ENCODE data around the gene PCAT7.
A peak's percentile ranks its signal among the peaks of the same experiment; 100 is the strongest.
"Not testable (repeated sequence)": the region's sequence is repeated elsewhere in the genome, so short reads cannot be mapped to it uniquely, and the experiment has no call there.

Gene PCAT7

GRCh38 chr9:94528886-94529285 lies 26.0 kb upstream of the PCAT7 start:
- H3K36me3 ChIP-seq (ENCODE audit: control insufficient read depth, insufficient read depth, low read length) = no peaks in the 10 kb centered on the region
- H3K27ac ChIP-seq (ENCODE audit: low read depth, low read length, severe bottlenecking) = no peak overlapping the region
- H3K4me1 ChIP-seq (ENCODE audit: control insufficient read depth, insufficient read depth, low read length, poor library complexity, severe bottlenecking) = no peaks in the 10 kb centered on the region
- no peaks in the 10 kb centered on the region for H3K9me3 ChIP-seq (ENCODE audit: control insufficient read depth, low read length)
- 96 to 97% methylated on average over 3 of the region's 4 CpGs for WGBS, 2 experiments (ENCODE audit: insufficient coverage in 2 of 2)
- no peak overlapping the region for H3K4me3 ChIP-seq (ENCODE audit: extremely low read depth, insufficient read depth, low read length, poor library complexity, severe bottlenecking)

GRCh38 chr9:94533155-94533554 lies 21.7 kb upstream of the PCAT7 start:
- Histone ChIP-seq H3K9me3 (ENCODE audit: control insufficient read depth, low read length) (no peaks in the 10 kb centered on the region), H3K4me1 (ENCODE audit: control insufficient read depth, insufficient read depth, low read length, poor library complexity, severe bottlenecking) (no peaks in the 10 kb centered on the region), H3K4me3 (ENCODE audit: extremely low read depth, insufficient read depth, low read length, poor library complexity, severe bottlenecking) (no peak overlapping the region), H3K36me3 (ENCODE audit: control insufficient read depth, insufficient read depth, low read length) (no peaks in the 10 kb centered on the region), H3K27ac (ENCODE audit: low read depth, low read length, severe bottlenecking) (no peak overlapping the region)
- no CpG with 5 or more reads among the region's 1 CpG for WGBS, 2 experiments (ENCODE audit: insufficient coverage in 2 of 2)

GRCh38 chr9:94533601-94534000 lies 21.3 kb upstream of the PCAT7 start:
- Histone ChIP-seq H3K27ac (ENCODE audit: low read depth, low read length, severe bottlenecking) (no peak overlapping the region), H3K4me3 (ENCODE audit: extremely low read depth, insufficient read depth, low read length, poor library complexity, severe bottlenecking) (no peak overlapping the region), H3K36me3 (ENCODE audit: control insufficient read depth, insufficient read depth, low read length) (no peaks in the 10 kb centered on the region), H3K9me3 (ENCODE audit: control insufficient read depth, low read length) (no peaks in the 10 kb centered on the region), H3K4me1 (ENCODE audit: control insufficient read depth, insufficient read depth, low read length, poor library complexity, severe bottlenecking) (no peaks in the 10 kb centered on the region)
- 97 to 100% methylated on average over 2 to 5 of the region's 10 CpGs for WGBS, 2 experiments (ENCODE audit: insufficient coverage in 2 of 2)

GRCh38 chr9:94534901-94535300 lies 20.0 kb upstream of the PCAT7 start:
- Histone ChIP-seq H3K27ac (ENCODE audit: low read depth, low read length, severe bottlenecking) (no peak overlapping the region), H3K4me1 (ENCODE audit: control insufficient read depth, insufficient read depth, low read length, poor library complexity, severe bottlenecking) (no peaks in the 10 kb centered on the region), H3K4me3 (ENCODE audit: extremely low read depth, insufficient read depth, low read length, poor library complexity, severe bottlenecking) (no peak overlapping the region), H3K36me3 (ENCODE audit: control insufficient read depth, insufficient read depth, low read length) (no peaks in the 10 kb centered on the region), H3K9me3 (ENCODE audit: control insufficient read depth, low read length) (no peaks in the 10 kb centered on the region)
- WGBS, 2 experiments (ENCODE audit: insufficient coverage in 2 of 2) = 70 to 100% methylated on average over 1 to 2 of the region's 4 CpGs

GRCh38 chr9:94538908-94539307 lies 16.0 kb upstream of the PCAT7 start:
- Histone ChIP-seq H3K36me3 (ENCODE audit: control insufficient read depth, insufficient read depth, low read length) (no peaks in the 10 kb centered on the region), H3K4me1 (ENCODE audit: control insufficient read depth, insufficient read depth, low read length, poor library complexity, severe bottlenecking) (no peaks in the 10 kb centered on the region), H3K27ac (ENCODE audit: low read depth, low read length, severe bottlenecking) (no peak overlapping the region), H3K9me3 (ENCODE audit: control insufficient read depth, low read length) (no peaks in the 10 kb centered on the region), H3K4me3 (ENCODE audit: extremely low read depth, insufficient read depth, low read length, poor library complexity, severe bottlenecking) (no peak overlapping the region)
- 78 to 91% methylated on average over 2 to 3 of the region's 4 CpGs for WGBS, 2 experiments (ENCODE audit: insufficient coverage in 2 of 2)

- not testable (repeated sequence) for H3K4me1 ChIP-seq (ENCODE audit: control insufficient read depth, insufficient read depth, low read length, poor library complexity, severe bottlenecking); H3K36me3 ChIP-seq (ENCODE audit: control insufficient read depth, insufficient read depth, low read length); H3K27ac ChIP-seq (ENCODE audit: low read depth, low read length, severe bottlenecking); H3K4me3 ChIP-seq (ENCODE audit: extremely low read depth, insufficient read depth, low read length, poor library complexity, severe bottlenecking); H3K9me3 ChIP-seq (ENCODE audit: control insufficient read depth, low read length)
- WGBS, 2 experiments (ENCODE audit: insufficient coverage in 2 of 2) = no CpG with 5 or more reads among the region's 5 CpGs
Observed at GRCh38 chr9:94544335-94544734, 10.5 kb upstream of the PCAT7 start.

GRCh38 chr9:94545940-94546339 lies 8.9 kb upstream of the PCAT7 start:
- 86% methylated on average over 1 of the region's 1 CpG; no CpG with 5 or more reads in 1 of the 2 experiments for WGBS, 2 experiments (ENCODE audit: insufficient coverage in 2 of 2)
- no peak overlapping the region for H3K27ac ChIP-seq (ENCODE audit: low read depth, low read length, severe bottlenecking)
- peaks cover 7% of the 10 kb centered on the region for H3K36me3 ChIP-seq (ENCODE audit: control insufficient read depth, insufficient read depth, low read length)
- no peak overlapping the region for H3K4me3 ChIP-seq (ENCODE audit: extremely low read depth, insufficient read depth, low read length, poor library complexity, severe bottlenecking)
- peaks cover 5% of the 10 kb centered on the region for H3K9me3 ChIP-seq (ENCODE audit: control insufficient read depth, low read length)
- H3K4me1 ChIP-seq (ENCODE audit: control insufficient read depth, insufficient read depth, low read length, poor library complexity, severe bottlenecking) = no peaks in the 10 kb centered on the region

GRCh38 chr9:94553029-94553938 lies 1.6 kb upstream of the PCAT7 start:
- peaks cover 5% of the 10 kb centered on the region for H3K4me1 ChIP-seq (ENCODE audit: control insufficient read depth, insufficient read depth, low read length, poor library complexity, severe bottlenecking)
- peak overlapping the region; percentile 54 for H3K4me3 ChIP-seq (ENCODE audit: extremely low read depth, insufficient read depth, low read length, poor library complexity, severe bottlenecking)
- H3K27ac ChIP-seq (ENCODE audit: low read depth, low read length, severe bottlenecking) = no peak overlapping the region
- 87 to 90% methylated on average over 11 to 20 of the region's 29 CpGs for WGBS, 2 experiments (ENCODE audit: insufficient coverage in 2 of 2)
- H3K9me3 ChIP-seq (ENCODE audit: control insufficient read depth, low read length) = peaks cover 5% of the 10 kb centered on the region
- H3K36me3 ChIP-seq (ENCODE audit: control insufficient read depth, insufficient read depth, low read length) = peaks cover 11% of the 10 kb centered on the region

GRCh38 chr9:94554078-94554438 lies 825 bp upstream of the PCAT7 start:
- Histone ChIP-seq H3K4me1 (ENCODE audit: control insufficient read depth, insufficient read depth, low read length, poor library complexity, severe bottlenecking) (peaks cover 5% of the 10 kb centered on the region), H3K4me3 (ENCODE audit: extremely low read depth, insufficient read depth, low read length, poor library complexity, severe bottlenecking) (peak overlapping the region; percentile 54), H3K9me3 (ENCODE audit: control insufficient read depth, low read length) (peaks cover 5% of the 10 kb centered on the region), H3K27ac (ENCODE audit: low read depth, low read length, severe bottlenecking) (no peak overlapping the region), H3K36me3 (ENCODE audit: control insufficient read depth, insufficient read depth, low read length) (peaks cover 12% of the 10 kb centered on the region)
- 45 to 52% methylated on average over 13 to 15 of the region's 16 CpGs for WGBS, 2 experiments (ENCODE audit: insufficient coverage in 2 of 2)

- 100% methylated on average over 2 of the region's 4 CpGs for WGBS, 2 experiments (ENCODE audit: insufficient coverage in 2 of 2)
- no peak overlapping the region for H3K4me3 ChIP-seq (ENCODE audit: extremely low read depth, insufficient read depth, low read length, poor library complexity, severe bottlenecking)
- peaks cover 5% of the 10 kb centered on the region for H3K4me1 ChIP-seq (ENCODE audit: control insufficient read depth, insufficient read depth, low read length, poor library complexity, severe bottlenecking)
- H3K9me3 ChIP-seq (ENCODE audit: control insufficient read depth, low read length) = no peaks in the 10 kb centered on the region
- no peak overlapping the region for H3K27ac ChIP-seq (ENCODE audit: low read depth, low read length, severe bottlenecking)
- H3K36me3 ChIP-seq (ENCODE audit: control insufficient read depth, insufficient read depth, low read length) = peaks cover 2% of the 10 kb centered on the region
Observed at GRCh38 chr9:94557376-94557775, 2.5 kb downstream of the PCAT7 start.

GRCh38 chr9:94560237-94560636 lies 5.4 kb downstream of the PCAT7 start:
- Histone ChIP-seq H3K9me3 (ENCODE audit: control insufficient read depth, low read length) (no peaks in the 10 kb centered on the region), H3K4me1 (ENCODE audit: control insufficient read depth, insufficient read depth, low read length, poor library complexity, severe bottlenecking) (no peaks in the 10 kb centered on the region), H3K36me3 (ENCODE audit: control insufficient read depth, insufficient read depth, low read length) (peaks cover 2% of the 10 kb centered on the region), H3K4me3 (ENCODE audit: extremely low read depth, insufficient read depth, low read length, poor library complexity, severe bottlenecking) (no peak overlapping the region), H3K27ac (ENCODE audit: low read depth, low read length, severe bottlenecking) (no peak overlapping the region)
- 89 to 90% methylated on average over 3 of the region's 6 CpGs for WGBS, 2 experiments (ENCODE audit: insufficient coverage in 2 of 2)
